Tibial nerve (tissue), 4 donors: Measurements from ENCODE around the gene GAB1.

Source experiments
- CTCF ChIP-seq, 5 experiments: fragments of 200-600 bp in 3 of 5; fragments of 450-650 bp in 2 of 5; sonication (generic) in 3 of 5; IDR thresholded peaks; one replicate each; pipeline ENCODE4 v1.5.1; 2016 to 2019; ENCODE audit warnings: antibody characterized with exemption in 5 of 5, mild to moderate bottlenecking in 3 of 5, moderate library complexity in 2 of 5
- EP300 ChIP-seq, 2 donors: sonication (generic); formaldehyde crosslinking; IDR thresholded peaks; one replicate each; pipeline ENCODE4 v1.6.1; 2017; ENCODE audit warnings: antibody characterized with exemption in 2 of 2, mild to moderate bottlenecking in 1 of 2

- TF ChIP-seq CTCF (IDR thresholded peaks at IDR 0.05) (no peak), EP300 (IDR thresholded peaks at IDR 0.05) (no peak)
These were observed 140.8 kb downstream of the GAB1 start for GRCh38 chr4:143477487-143477886.
